MM.1S (cell line): ENCODE measurements around the gene FAM131A.

Experiments
- DNase-seq: peaks from one replicate; pipeline ENCODE4 v3.0.0-alpha.2; 2015
- H2AFZ ChIP-seq: fragments of 300-600 bp; sonication (generic); 2 replicates; pipeline ENCODE4 v1.6.0; 2016; ENCODE audit warnings: antibody characterized with exemption, low read length
- H3F3A ChIP-seq: fragments of 300-600 bp; sonication (generic); 2 replicates; pipeline ENCODE4 v1.6.1; 2016; ENCODE audit warnings: mild to moderate bottlenecking, antibody characterized with exemption, low read length, moderate library complexity, mixed read lengths; ENCODE audit not compliant: insufficient read depth
- H3K27ac ChIP-seq: fragments of 300-600 bp; sonication (generic); 2 replicates; pipeline ENCODE4 v1.5.1; 2016; ENCODE audit warnings: mild to moderate bottlenecking, low read length
- H3K27me3 ChIP-seq: fragments of 300-600 bp; sonication (generic); replicated peaks from 2 replicates; pipeline ENCODE4 v1.6.0; 2016; ENCODE audit warnings: low read length; ENCODE audit not compliant: insufficient read depth
- H3K36me3 ChIP-seq: fragments of 300-600 bp; sonication (generic); replicated peaks from 2 replicates; pipeline ENCODE4 v1.6.1; 2016; ENCODE audit warnings: mild to moderate bottlenecking, low read length, mixed read lengths; ENCODE audit not compliant: insufficient read depth
- H3K4me1 ChIP-seq: fragments of 300-600 bp; sonication (generic); 2 replicates; pipeline ENCODE4 v1.6.1; 2016; ENCODE audit warnings: low read length, mixed read lengths
- H3K4me2 ChIP-seq: fragments of 300-600 bp; sonication (generic); 2 replicates; pipeline ENCODE4 v1.6.0; 2016; ENCODE audit warnings: low read depth, low read length
- H3K4me3 ChIP-seq: fragments of 300-600 bp; sonication (generic); 2 replicates; pipeline ENCODE4 v1.5.1; 2016; ENCODE audit warnings: low read length, mixed read lengths
- H3K79me2 ChIP-seq: fragments of 300-600 bp; sonication (generic); 2 replicates; pipeline ENCODE4 v1.6.1; 2016; ENCODE audit warnings: mixed run types, low read length, mixed read lengths
- H3K9ac ChIP-seq: fragments of 300-600 bp; sonication (generic); 2 replicates; pipeline ENCODE4 v1.6.1; 2016; ENCODE audit warnings: low read length, mixed read lengths
- H3K9me2 ChIP-seq: fragments of 300-600 bp; sonication (generic); replicated peaks from 2 replicates; pipeline ENCODE4 v1.6.1; 2016; ENCODE audit warnings: mild to moderate bottlenecking, low read length, mixed read lengths; ENCODE audit not compliant: insufficient read depth
- H3K9me3 ChIP-seq: fragments of 300-600 bp; sonication (generic); replicated peaks from 2 replicates; pipeline ENCODE4 v1.6.1; 2016; ENCODE audit warnings: mild to moderate bottlenecking, low read length, mixed read lengths; ENCODE audit not compliant: insufficient read depth
- H4K20me1 ChIP-seq: fragments of 300-600 bp; sonication (generic); 2 replicates; pipeline ENCODE4 v1.6.1; 2016; ENCODE audit warnings: mild to moderate bottlenecking, low read length, moderate library complexity, mixed read lengths; ENCODE audit not compliant: insufficient read depth
- CTCF ChIP-seq: fragments of 300-600 bp; sonication (generic); IDR thresholded peaks from 2 replicates; pipeline ENCODE4 v1.5.1; 2016; ENCODE audit warnings: antibody characterized with exemption, low read length, mixed read lengths
- EZH2 ChIP-seq: fragments of 300-600 bp; sonication (generic); optimal IDR thresholded peaks from 2 replicates; pipeline ENCODE3; 2017; ENCODE audit warnings: low read depth, mild to moderate bottlenecking, antibody characterized with exemption, low read length, mixed read lengths
- EZH2phosphoT487 ChIP-seq: fragments of 300-600 bp; sonication (generic); IDR thresholded peaks from 2 replicates; pipeline ENCODE4 v1.6.1; 2018; ENCODE audit warnings: antibody characterized with exemption, low read length

Gene FAM131A

GRCh38 chr3:184328516-184328915 is 8.9 kb upstream of the FAM131A start:
- DNase-seq = no peak
- Histone ChIP-seq H3K4me1 (no peaks in the 10 kb centered on the region), H3K4me3 (no peak overlapping the region), H3K9ac (no peak overlapping the region), H3K27ac (no peak overlapping the region), H3K79me2 (peaks cover 87% of the 10 kb centered on the region), H3K27me3 (no peaks in the 10 kb centered on the region), H3K4me2 (no peak overlapping the region), H3K9me3 (no peaks in the 10 kb centered on the region), H3K9me2 (no peaks in the 10 kb centered on the region), H2AFZ (no peak overlapping the region), H3K36me3 (peaks cover 69% of the 10 kb centered on the region), H3F3A (peaks cover 35% of the 10 kb centered on the region), H4K20me1 (peaks cover 27% of the 10 kb centered on the region)
- no peak for TF ChIP-seq EZH2phosphoT487
- no peak for TF ChIP-seq CTCF
- TF ChIP-seq EZH2 = no peak

- no peaks in the 10 kb centered on the region for H3K9me3 ChIP-seq
- no peak overlapping the region for H3K27ac ChIP-seq
- no peak overlapping the region for H3K4me2 ChIP-seq
- no peaks in the 10 kb centered on the region for H3K27me3 ChIP-seq
- 0 out of 2 replicates have a peak, but pooled peaks cover 4% of the 10 kb centered on the region for H3K4me1 ChIP-seq
- no peak overlapping the region for H3K9ac ChIP-seq
- no peaks in the 10 kb centered on the region for H3K9me2 ChIP-seq
- H3K36me3 ChIP-seq = peaks cover 31% of the 10 kb centered on the region
- H3F3A ChIP-seq = peaks cover 53% of the 10 kb centered on the region
- no peak overlapping the region for H2AFZ ChIP-seq
- no peak for TF ChIP-seq CTCF
- no peak for TF ChIP-seq EZH2phosphoT487
- TF ChIP-seq EZH2 = no peak
- peaks cover 48% of the 10 kb centered on the region for H3K79me2 ChIP-seq
- no peak for DNase-seq
- H4K20me1 ChIP-seq = peaks cover 35% of the 10 kb centered on the region
- H3K4me3 ChIP-seq = no peak overlapping the region
Observed at GRCh38 chr3:184332370-184333090, 4.9 kb upstream of the FAM131A start.

GRCh38 chr3:184333190-184333589 is 4.2 kb upstream of the FAM131A start:
- TF ChIP-seq CTCF = no peak
- TF ChIP-seq EZH2 = no peak
- TF ChIP-seq EZH2phosphoT487 = no peak
- Histone ChIP-seq H3K4me1 (0 out of 2 replicates have a peak, but pooled peaks cover 4% of the 10 kb centered on the region), H3K27ac (no peak overlapping the region), H3K36me3 (peaks cover 28% of the 10 kb centered on the region), H4K20me1 (peaks cover 35% of the 10 kb centered on the region), H2AFZ (no peak overlapping the region), H3K4me2 (no peak overlapping the region), H3K4me3 (no peak overlapping the region), H3K9ac (no peak overlapping the region), H3F3A (peaks cover 53% of the 10 kb centered on the region), H3K27me3 (no peaks in the 10 kb centered on the region), H3K9me2 (no peaks in the 10 kb centered on the region), H3K79me2 (peaks cover 43% of the 10 kb centered on the region), H3K9me3 (no peaks in the 10 kb centered on the region)
- DNase-seq = no peak
